ENCODE results near the gene RUNX2.

RUNX2 gene

GRCh38 chr6:45687570-45687969 lies 359.4 kb downstream of the RUNX2 start:
- DNase-seq, result no peak

GRCh38 chr6:45688180-45688579 lies 360.1 kb downstream of the RUNX2 start:
- DNase-seq, result no peak

- DNase-seq, result no peak
Observed at GRCh38 chr6:45689926-45690615, 361.9 kb downstream of the RUNX2 start.

- no peak for DNase-seq
Observed at GRCh38 chr6:45690846-45691245, 362.7 kb downstream of the RUNX2 start.

- DNase-seq, result no peak
Observed at GRCh38 chr6:45691426-45691825, 363.3 kb downstream of the RUNX2 start.

GRCh38 chr6:45692021-45692420 lies 363.9 kb downstream of the RUNX2 start:
- no peak for DNase-seq

GRCh38 chr6:45696738-45697137 lies 368.6 kb downstream of the RUNX2 start:
- DNase-seq, result no peak

- no peak for DNase-seq
Observed at GRCh38 chr6:45697605-45698004, 369.5 kb downstream of the RUNX2 start.

- DNase-seq, result no peak
Observed at GRCh38 chr6:45698046-45698445, 369.9 kb downstream of the RUNX2 start.

- DNase-seq, result no peak
Observed at GRCh38 chr6:45699663-45700062, 371.5 kb downstream of the RUNX2 start.

- DNase-seq, result no peak
Observed at GRCh38 chr6:45702849-45703739, 375.0 kb downstream of the RUNX2 start.

GRCh38 chr6:45704056-45704800 lies 376.1 kb downstream of the RUNX2 start:
- no peak for DNase-seq

- DNase-seq, result no peak
Observed at GRCh38 chr6:45705137-45705855, 377.2 kb downstream of the RUNX2 start.

GRCh38 chr6:45706319-45706718 lies 378.2 kb downstream of the RUNX2 start:
- DNase-seq, result peak; percentile 78

GRCh38 chr6:45707176-45707575 lies 379.0 kb downstream of the RUNX2 start:
- DNase-seq, result peak; percentile 69

- DNase-seq, result peak; percentile 94
Observed at GRCh38 chr6:45709781-45710220, 381.7 kb downstream of the RUNX2 start.

- peak; percentile 97 for DNase-seq
Observed at GRCh38 chr6:45710304-45710821, 382.2 kb downstream of the RUNX2 start.

GRCh38 chr6:45712076-45712475 lies 383.9 kb downstream of the RUNX2 start:
- no peak for DNase-seq

- no peak for DNase-seq
Observed at GRCh38 chr6:45712786-45713185, 384.7 kb downstream of the RUNX2 start.
